H1 (cell line): ENCODE results near the gene RGCC. TPM values are rescaled to one million over a fixed set of nuclear protein-coding genes. Genes with fewer than 3 reads are reported as not detected.

ENCODE experiments used
- CTCF ChIA-PET: fragments of 300-600 bp; sonication (Branson Sonifier 250); formaldehyde crosslinking; loops from one replicate; lab custom pipeline; 2021; ENCODE audit not compliant: partially characterized antibody; lab: Charles Lee
- POLR2A ChIA-PET: fragments of 300-600 bp; sonication (Branson Sonifier 250); formaldehyde crosslinking; loops from one replicate; lab custom pipeline; 2021; ENCODE audit warnings: inconsistent platforms; ENCODE audit not compliant: partially characterized antibody; lab: Charles Lee
- DNase-seq, 2 experiments: peaks; one replicate each; pipeline versions ENCODE4 v3.0.0 to v3.0.0-alpha.2; 2010 to 2022; ENCODE audit warnings: low spot score in 2 of 2, low read depth in 1 of 2, mixed read lengths in 1 of 2
- FAIRE-seq: peaks from 2 replicates; lab custom pipeline; 2011; peaks lifted over from hg19 to GRCh38; lab: Jason Lieb, UNC
- H2AFZ ChIP-seq: 2 replicates; pipeline ENCODE4 v1.8.1; 2012; ENCODE audit warnings: low read length, inconsistent platforms
- H2AK5ac ChIP-seq: 2 replicates; pipeline ENCODE4 v1.6.1; 2013; ENCODE audit warnings: low read depth, low read length
- H2BK120ac ChIP-seq: replicated peaks from 2 replicates; pipeline ENCODE3; 2013; ENCODE audit warnings: low read depth, low read length, inconsistent platforms
- H2BK12ac ChIP-seq: 2 replicates; pipeline ENCODE4 v1.6.1; 2013; ENCODE audit warnings: low read depth, low read length
- H2BK15ac ChIP-seq: 2 replicates; pipeline ENCODE4 v1.6.1; 2013; ENCODE audit warnings: low read length
- H2BK20ac ChIP-seq: 2 replicates; pipeline ENCODE4 v1.6.1; 2013; ENCODE audit warnings: low read length
- H2BK5ac ChIP-seq: 2 replicates; pipeline ENCODE4 v1.6.1; 2013; ENCODE audit warnings: low read depth, low read length
- H3K14ac ChIP-seq: 2 replicates; pipeline ENCODE4 v1.6.1; 2013; ENCODE audit warnings: inconsistent platforms; ENCODE audit not compliant: insufficient read length
- H3K18ac ChIP-seq: 2 replicates; pipeline ENCODE4 v1.6.1; 2013; ENCODE audit warnings: low read length; ENCODE audit errors: extremely low read depth
- H3K23ac ChIP-seq: 2 replicates; pipeline ENCODE4 v1.6.1; 2013; ENCODE audit warnings: inconsistent platforms; ENCODE audit not compliant: insufficient read length
- H3K23me2 ChIP-seq: 2 replicates; pipeline ENCODE4 v1.6.1; 2013; ENCODE audit warnings: low read depth, low read length
- H3K27ac ChIP-seq: 2 replicates; pipeline ENCODE4 v1.6.1; 2011; ENCODE audit warnings: low read depth, low read length, inconsistent platforms
- H3K27me3 ChIP-seq, 4 experiments: replicated peaks in 1 of 4; 1 replicate in 1 of 4; 2 replicates in 3 of 4; pipeline versions ENCODE4 v1.6.1 to v1.8.1; 2011 to 2013; ENCODE audit warnings: low read length in 3 of 4, mild to moderate bottlenecking in 3 of 4, inconsistent platforms in 2 of 4, mixed read lengths in 2 of 4, moderate library complexity in 1 of 4; ENCODE audit not compliant: control insufficient read depth in 3 of 4, insufficient read depth in 3 of 4; ENCODE audit errors: extremely low read depth in 1 of 4
- H3K36me3 ChIP-seq, 4 experiments: 2 replicates each; pipeline versions ENCODE4 v1.6.1 to v1.8.1; 2011 to 2013; ENCODE audit warnings: mild to moderate bottlenecking in 4 of 4, low read length in 3 of 4, moderate library complexity in 2 of 4, control low read depth in 1 of 4, inconsistent platforms in 1 of 4; ENCODE audit not compliant: insufficient read depth in 4 of 4, control insufficient read depth in 2 of 4
- H3K4ac ChIP-seq: replicated peaks from 2 replicates; pipeline ENCODE3; 2013; ENCODE audit warnings: low read length, low read depth, mixed read lengths, inconsistent platforms; ENCODE audit not compliant: insufficient read length
- H3K4me1 ChIP-seq, 4 experiments: replicated peaks in 1 of 4; 1 replicate in 1 of 4; 2 replicates in 3 of 4; pipeline versions ENCODE4 v1.6.1 to v1.8.1; 2011 to 2013; ENCODE audit warnings: low read length in 3 of 4, inconsistent platforms in 2 of 4, mixed read lengths in 1 of 4; ENCODE audit not compliant: insufficient read depth in 4 of 4, control insufficient read depth in 3 of 4
- H3K4me2 ChIP-seq, 2 experiments: 2 replicates each; pipeline versions ENCODE4 v1.6.1 to v1.8.1; 2011 to 2013; ENCODE audit warnings: low read depth in 2 of 2, low read length in 2 of 2, control low read depth in 1 of 2, inconsistent platforms in 1 of 2, mild to moderate bottlenecking in 1 of 2; ENCODE audit not compliant: insufficient read depth in 1 of 2
- H3K4me3 ChIP-seq, 4 experiments: fragments of 200-600, 300-600 bp in 1 of 4; sonication (generic), shearing (Covaris generic), sonication (Bioruptor Twin) in 1 of 4; 2 replicates each; pipeline versions ENCODE4 v1.5.1 to v1.8.1; 2011 to 2016; ENCODE audit warnings: low read length in 4 of 4, low read depth in 3 of 4, control low read depth in 2 of 4, inconsistent platforms in 2 of 4, mild to moderate bottlenecking in 2 of 4, mixed read lengths in 1 of 4, moderate library complexity in 1 of 4; ENCODE audit not compliant: insufficient read depth in 2 of 4; ENCODE audit errors: extremely low read depth in 1 of 4
- H3K56ac ChIP-seq: replicated peaks from 2 replicates; pipeline ENCODE3; 2013; ENCODE audit warnings: low read depth, mild to moderate bottlenecking, mixed read lengths, low read length, inconsistent platforms; ENCODE audit not compliant: insufficient read length
- H3K79me1 ChIP-seq: 2 replicates; pipeline ENCODE4 v1.6.1; 2013; ENCODE audit warnings: low read depth, low read length, control low read depth
- H3K79me2 ChIP-seq, 2 experiments: 2 replicates each; pipeline versions ENCODE4 v1.6.1 to v1.8.1; 2012 to 2013; ENCODE audit warnings: low read length in 2 of 2, mild to moderate bottlenecking in 2 of 2, inconsistent platforms in 1 of 2; ENCODE audit not compliant: insufficient read depth in 2 of 2, control insufficient read depth in 1 of 2
- H3K9ac ChIP-seq, 4 experiments: replicated peaks in 1 of 4; 1 replicate in 1 of 4; 2 replicates in 3 of 4; pipeline versions ENCODE4 v1.6.1 to v1.8.1; 2011 to 2013; ENCODE audit warnings: low read depth in 3 of 4, low read length in 3 of 4, control low read depth in 2 of 4, mild to moderate bottlenecking in 2 of 4, moderate library complexity in 2 of 4, inconsistent platforms in 1 of 4; ENCODE audit errors: extremely low read depth in 1 of 4
- H3K9me3 ChIP-seq, 2 experiments: 2 replicates each; pipeline versions ENCODE4 v1.6.1 to v1.8.1; 2012 to 2013; ENCODE audit warnings: mild to moderate bottlenecking in 2 of 2, moderate library complexity in 2 of 2, control low read depth in 1 of 2, inconsistent platforms in 1 of 2, low read depth in 1 of 2, low read length in 1 of 2, mixed read lengths in 1 of 2; ENCODE audit not compliant: insufficient read depth in 2 of 2
- H4K20me1 ChIP-seq, 2 experiments: replicated peaks in 1 of 2; 2 replicates each; pipeline versions ENCODE3 to v1.8.1; 2011 to 2013; ENCODE audit warnings: inconsistent platforms in 2 of 2, low read length in 2 of 2, mild to moderate bottlenecking in 1 of 2; ENCODE audit not compliant: insufficient read depth in 2 of 2, control insufficient read depth in 1 of 2
- H4K5ac ChIP-seq: 2 replicates; pipeline ENCODE4 v1.6.1; 2013; ENCODE audit warnings: low read length, low read depth, mixed read lengths, inconsistent platforms; ENCODE audit not compliant: insufficient read length
- H4K8ac ChIP-seq: 2 replicates; pipeline ENCODE4 v1.8.0; 2013; ENCODE audit warnings: mild to moderate bottlenecking, moderate library complexity, low read length, inconsistent platforms; ENCODE audit not compliant: insufficient read depth; ENCODE audit errors: extremely low read depth
- H4K91ac ChIP-seq: replicated peaks from 2 replicates; pipeline ENCODE3; 2013; ENCODE audit warnings: low read length, mixed read lengths, inconsistent platforms; ENCODE audit not compliant: insufficient read length
- ASH2L ChIP-seq: fragments of 200-600, 300-600 bp; sonication (generic); IDR thresholded peaks from one replicate; pipeline ENCODE4 v1.7.1; 2017; ENCODE audit warnings: low read length
- BACH1 ChIP-seq: IDR thresholded peaks from 2 replicates; pipeline ENCODE4 v1.6.1; 2012; ENCODE audit warnings: low read length, improper control_type of control experiment
- BRCA1 ChIP-seq: IDR thresholded peaks from 2 replicates; pipeline ENCODE4 v1.6.1; 2012; ENCODE audit warnings: low read depth, low read length, improper control_type of control experiment
- CBX8 ChIP-seq: fragments of 300-800, 300-1000 bp; sonication (generic); IDR thresholded peaks from 2 replicates; pipeline ENCODE4 v1.7.1; 2016; ENCODE audit warnings: low read depth, low read length, borderline replicate concordance
- CREB1 ChIP-seq: IDR thresholded peaks from 2 replicates; pipeline ENCODE4 v1.6.1; 2012; ENCODE audit warnings: inconsistent platforms
- GTF2F1 ChIP-seq: IDR thresholded peaks from 2 replicates; pipeline ENCODE4 v1.6.1; 2012; ENCODE audit warnings: low read depth, low read length, improper control_type of control experiment, borderline replicate concordance
- KDM1A ChIP-seq: fragments of 200-600, 300-600 bp; sonication (generic); IDR thresholded peaks from 2 replicates; pipeline ENCODE4 v1.7.1; 2016; ENCODE audit warnings: mild to moderate bottlenecking, low read length, borderline replicate concordance
- NANOG ChIP-seq: IDR thresholded peaks from 2 replicates; pipeline ENCODE4 v1.6.1; 2011; ENCODE audit warnings: low read length, low read depth, mild to moderate bottlenecking, inconsistent platforms; ENCODE audit not compliant: insufficient read depth, poor library complexity, severe bottlenecking
- SP4 ChIP-seq: IDR thresholded peaks from 2 replicates; pipeline ENCODE4 v1.6.1; 2012; ENCODE audit warnings: low read length, inconsistent platforms
- SRF ChIP-seq: IDR thresholded peaks from 2 replicates; pipeline ENCODE4 v1.6.1; 2011; ENCODE audit warnings: mild to moderate bottlenecking, low read depth, low read length, moderate library complexity
- TCF12 ChIP-seq: IDR thresholded peaks from 2 replicates; pipeline ENCODE4 v1.6.1; 2011; ENCODE audit warnings: low read depth, mild to moderate bottlenecking, low read length
- TEAD4 ChIP-seq: IDR thresholded peaks from 2 replicates; pipeline ENCODE4 v1.6.1; 2012; ENCODE audit warnings: low read depth, low read length, inconsistent platforms, mixed read lengths
- WGBS, 2 experiments: shearing (Covaris generic) in 1 of 2; methylation state at CpG; one replicate each; pipeline versions ENCODE4 v1.1.6 to v1.1.7; 2013 to 2015; ENCODE audit warnings: low lambda C conversion rate in 2 of 2, mixed read lengths in 2 of 2, inconsistent platforms in 1 of 2, low coverage in 1 of 2, missing lambda C conversion rate in 1 of 2; ENCODE audit not compliant: insufficient replicate concordance in 2 of 2, insufficient coverage in 1 of 2, insufficient read length in 1 of 2; ENCODE audit errors: extremely low coverage in 1 of 2, missing lambda C conversion rate in 1 of 2; 5-methylcytosine and 5-hydroxymethylcytosine counted together
- polyA plus RNA-seq, 7 experiments: library from polyadenylated mRNA; depleted of rRNA in 3 of 7; stranded (reverse) in 5 of 7; unstranded in 2 of 7; fragments of >200 nt in 5 of 7; fragments of 200-250 nt in 2 of 7; gene quantifications; 1 replicate in 5 of 7; 2 replicates in 1 of 7; 4 replicates in 1 of 7; pipeline versions ENCODE4 v1.2.1 to v1.2.3, GENCODE V29; 2011 to 2013; ENCODE audit warnings: missing spikeins in 2 of 7, mixed read lengths in 2 of 7
- total RNA-seq: library from RNA; stranded (reverse); fragmentation: NEBNext Ultra II Directional; extraction: Animal tissue kit (Norgen Biotek cat#: 25700); gene quantifications from 2 replicates; pipeline ENCODE4 v1.2.1, GENCODE V29; 2021
- TF ChIP-seq, protein P1 (sequence below): IDR thresholded peaks from 2 replicates; pipeline ENCODE4 v1.6.1; 2011; ENCODE audit warnings: low read depth, mild to moderate bottlenecking, low read length; ENCODE audit not compliant: insufficient read depth

Gene RGCC
- total and polyA plus RNA-seq, 2 of the 8 experiments (the other 6 are each of a cell fraction or from before 2014, with no cell fraction given), result 0.41 TPM; not detected in 1

DNA sequence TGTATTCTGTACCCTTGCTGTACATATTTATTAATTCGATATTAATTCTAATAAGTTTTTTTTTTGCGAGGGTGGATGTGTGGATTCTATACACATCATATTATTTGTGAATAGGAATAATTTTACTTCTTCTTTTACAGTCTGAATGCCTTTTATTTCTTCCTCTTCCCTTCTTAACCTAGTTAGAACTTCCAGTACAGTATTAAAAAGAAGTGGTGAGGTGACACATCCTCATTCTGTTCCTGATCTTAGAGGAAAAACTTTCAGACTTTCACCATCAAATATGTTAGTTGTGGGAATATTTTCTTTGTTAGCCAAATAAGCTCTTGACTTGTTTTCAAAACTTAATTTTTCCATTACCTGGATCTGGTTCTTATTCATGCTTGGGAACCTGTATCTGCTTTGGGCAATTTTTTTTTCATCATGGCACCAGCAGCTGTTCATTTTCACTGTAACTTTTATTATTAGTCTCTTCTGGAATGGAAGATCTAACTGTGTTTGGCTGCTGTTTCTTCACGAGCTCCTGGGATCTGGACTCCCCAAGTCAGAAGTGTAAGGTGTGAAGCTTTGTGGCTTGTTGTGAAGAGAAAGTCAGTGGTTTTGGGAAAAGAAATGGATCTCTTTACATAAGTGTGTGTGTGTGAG, 33.1 kb downstream of the RGCC start:
- Histone ChIP-seq H3K4me2 (no peak overlapping the region), H3K9ac (no peak overlapping the region), H2BK20ac (no peak overlapping the region), H3K23ac (no peak overlapping the region), H2AK5ac (no peak overlapping the region), H3K23me2 (no peaks in the 10 kb centered on the region), H3K79me1 (no peaks in the 10 kb centered on the region), H4K5ac (no peak overlapping the region), H3K18ac (no peak overlapping the region), H3K56ac (no peak overlapping the region), H4K20me1 (no peaks in the 10 kb centered on the region), H2BK120ac (no peak overlapping the region), H3K4ac (no peak overlapping the region), H3K79me2 (no peaks in the 10 kb centered on the region), H3K4me1 (no peaks in the 10 kb centered on the region), H2BK12ac (no peak overlapping the region), H3K36me3 (no peaks in the 10 kb centered on the region), H3K27ac (no peak overlapping the region), H2BK15ac (no peak overlapping the region), H2AFZ (no peak overlapping the region), H3K9me3 (no peaks in the 10 kb centered on the region), H4K91ac (no peak overlapping the region), H4K8ac (no peak overlapping the region), H3K14ac (no peak overlapping the region), H2BK5ac (no peak overlapping the region), H3K4me3 (no peak overlapping the region), H3K27me3 (no peaks in the 10 kb centered on the region; a peak in 2 of 7 replicates)
- 87% methylated on average over 3 of the region's 3 CpGs; no CpG with 5 or more reads in 1 of the 2 experiments for WGBS, 2 experiments
- no peak for FAIRE-seq
- POLR2A ChIA-PET, result no interaction called here
- CTCF ChIA-PET, result interaction anchor here (0.7 kb wide), 1 partner anchor 50 kb away, joined by 3 read pairs; no protein-coding TSS in a partner anchor
- no peak for DNase-seq
- no peak for TF ChIP-seq NANOG
- TF ChIP-seq BACH1, result no peak
- TF ChIP-seq, protein P1, sequence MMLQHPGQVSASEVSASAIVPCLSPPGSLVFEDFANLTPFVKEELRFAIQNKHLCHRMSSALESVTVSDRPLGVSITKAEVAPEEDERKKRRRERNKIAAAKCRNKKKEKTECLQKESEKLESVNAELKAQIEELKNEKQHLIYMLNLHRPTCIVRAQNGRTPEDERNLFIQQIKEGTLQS, result no peak
- TF ChIP-seq CREB1, result no peak
- TF ChIP-seq CBX8, result no peak
- no peak for TF ChIP-seq BRCA1
- no peak for TF ChIP-seq ASH2L
- no peak for TF ChIP-seq SP4
- TF ChIP-seq TEAD4, result no peak
- no peak for TF ChIP-seq KDM1A
- TF ChIP-seq GTF2F1, result no peak
- no peak for TF ChIP-seq SRF
- TF ChIP-seq TCF12, result no peak
